HG02588 (cell line): ENCODE data around the gene ZSCAN16.

ENCODE experiments used
- ATAC-seq: cut with Tn5 transposase; IDR thresholded peaks from one replicate; pipeline ENCODE4 v1.9.1; 2021; ENCODE audit warnings: mild to moderate bottlenecking, moderate library complexity; ENCODE audit not compliant: unreplicated experiment

ZSCAN16 gene

DNA sequence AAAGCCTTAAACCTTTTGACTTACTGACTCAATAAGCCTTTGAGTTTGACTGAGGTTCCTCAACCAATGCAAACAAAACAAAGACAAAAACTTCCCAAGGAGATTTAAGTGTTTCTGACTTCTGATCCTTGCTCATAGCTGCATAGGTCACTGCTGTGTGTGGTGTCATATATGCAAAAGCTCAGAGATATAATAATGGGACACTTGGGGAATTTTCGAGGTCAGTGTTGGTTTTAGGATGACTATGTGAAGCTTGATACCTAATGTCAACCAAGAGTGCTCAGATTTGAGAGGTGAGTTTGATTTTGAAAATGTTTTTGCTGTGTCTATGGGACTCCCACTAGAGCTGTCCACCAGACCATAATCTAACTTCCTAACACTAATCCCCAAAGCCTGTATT is 43.5 kb downstream of the ZSCAN16 start:
- no peak for ATAC-seq

- ATAC-seq: no peak
Measured at GRCh38 chr6:28171271-28171670, 46.9 kb downstream of the ZSCAN16 start.

DNA sequence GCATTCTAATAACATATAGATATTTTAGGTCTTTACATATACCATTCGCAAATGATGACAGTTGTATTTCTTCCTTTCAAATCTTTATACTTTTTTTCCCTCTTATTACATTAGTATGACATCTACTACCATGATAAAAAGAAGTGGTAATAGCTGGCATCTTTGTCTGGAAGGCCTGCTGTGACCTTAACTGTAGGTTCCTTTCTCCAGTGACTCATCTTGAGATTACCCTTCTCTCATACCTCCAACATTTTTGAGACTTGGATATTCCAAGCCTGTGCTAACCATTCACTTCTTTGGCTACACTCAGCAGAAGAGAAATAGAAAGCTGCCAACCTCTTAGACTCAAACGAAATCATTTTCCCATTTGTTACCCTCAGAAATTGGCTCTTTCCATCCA is 47.6 kb downstream of the ZSCAN16 start:
- ATAC-seq: no peak

- no peak for ATAC-seq
Measured at GRCh38 chr6:28176373-28176772, 52.0 kb downstream of the ZSCAN16 start.
